Fibroblast of mammary gland (primary cell): ENCODE results near the gene PLEK2.

Source experiments
- DNase-seq: peaks from one replicate; pipeline ENCODE4 v3.0.0-alpha.2; 2010; ENCODE audit warnings: low read depth
- H3K4me3 ChIP-seq: 2 replicates; pipeline ENCODE4 v1.5.1; 2011; ENCODE audit warnings: low read depth, mild to moderate bottlenecking, low read length, moderate library complexity; ENCODE audit not compliant: control insufficient read depth
- TF ChIP-seq, protein P1 (sequence below): conservative IDR thresholded peaks from 2 replicates; pipeline ENCODE4 v1.5.1; 2011; ENCODE audit warnings: low read depth, low read length, inconsistent platforms; ENCODE audit not compliant: control insufficient read depth, insufficient read depth

The PLEK2 gene

DNA sequence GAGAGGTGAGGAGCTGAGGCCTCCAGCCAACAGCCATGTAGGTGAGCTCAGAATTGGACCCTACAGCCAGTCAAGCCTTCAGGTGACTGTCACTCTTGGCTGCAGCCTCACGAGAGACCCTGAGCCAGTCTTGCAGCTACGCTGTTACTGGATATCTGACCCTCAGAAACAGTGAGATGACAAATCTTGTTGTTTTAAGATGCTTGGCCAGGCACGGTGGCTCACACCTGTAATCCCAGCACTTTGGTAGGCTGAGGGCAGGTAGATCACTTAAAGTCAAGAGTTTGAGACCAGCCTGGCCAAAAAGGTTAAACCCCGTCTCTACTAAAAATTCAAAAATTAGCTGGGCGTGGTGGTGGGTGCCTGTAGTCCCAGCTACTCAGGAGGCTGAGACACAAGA lies 6.2 kb downstream of the PLEK2 start:
- DNase-seq: no peak
- TF ChIP-seq, protein P1, sequence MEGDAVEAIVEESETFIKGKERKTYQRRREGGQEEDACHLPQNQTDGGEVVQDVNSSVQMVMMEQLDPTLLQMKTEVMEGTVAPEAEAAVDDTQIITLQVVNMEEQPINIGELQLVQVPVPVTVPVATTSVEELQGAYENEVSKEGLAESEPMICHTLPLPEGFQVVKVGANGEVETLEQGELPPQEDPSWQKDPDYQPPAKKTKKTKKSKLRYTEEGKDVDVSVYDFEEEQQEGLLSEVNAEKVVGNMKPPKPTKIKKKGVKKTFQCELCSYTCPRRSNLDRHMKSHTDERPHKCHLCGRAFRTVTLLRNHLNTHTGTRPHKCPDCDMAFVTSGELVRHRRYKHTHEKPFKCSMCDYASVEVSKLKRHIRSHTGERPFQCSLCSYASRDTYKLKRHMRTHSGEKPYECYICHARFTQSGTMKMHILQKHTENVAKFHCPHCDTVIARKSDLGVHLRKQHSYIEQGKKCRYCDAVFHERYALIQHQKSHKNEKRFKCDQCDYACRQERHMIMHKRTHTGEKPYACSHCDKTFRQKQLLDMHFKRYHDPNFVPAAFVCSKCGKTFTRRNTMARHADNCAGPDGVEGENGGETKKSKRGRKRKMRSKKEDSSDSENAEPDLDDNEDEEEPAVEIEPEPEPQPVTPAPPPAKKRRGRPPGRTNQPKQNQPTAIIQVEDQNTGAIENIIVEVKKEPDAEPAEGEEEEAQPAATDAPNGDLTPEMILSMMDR: no peak
- no peak overlapping the region for H3K4me3 ChIP-seq

GRCh38 chr14:67400434-67400833 lies 11.5 kb downstream of the PLEK2 start:
- DNase-seq: no peak
- TF ChIP-seq, protein P1: no peak
- H3K4me3 ChIP-seq: no peak overlapping the region

- no peak for DNase-seq
- TF ChIP-seq, protein P1: no peak
- no peak overlapping the region for H3K4me3 ChIP-seq
Measured at GRCh38 chr14:67397536-67397935, 14.4 kb downstream of the PLEK2 start.

DNA sequence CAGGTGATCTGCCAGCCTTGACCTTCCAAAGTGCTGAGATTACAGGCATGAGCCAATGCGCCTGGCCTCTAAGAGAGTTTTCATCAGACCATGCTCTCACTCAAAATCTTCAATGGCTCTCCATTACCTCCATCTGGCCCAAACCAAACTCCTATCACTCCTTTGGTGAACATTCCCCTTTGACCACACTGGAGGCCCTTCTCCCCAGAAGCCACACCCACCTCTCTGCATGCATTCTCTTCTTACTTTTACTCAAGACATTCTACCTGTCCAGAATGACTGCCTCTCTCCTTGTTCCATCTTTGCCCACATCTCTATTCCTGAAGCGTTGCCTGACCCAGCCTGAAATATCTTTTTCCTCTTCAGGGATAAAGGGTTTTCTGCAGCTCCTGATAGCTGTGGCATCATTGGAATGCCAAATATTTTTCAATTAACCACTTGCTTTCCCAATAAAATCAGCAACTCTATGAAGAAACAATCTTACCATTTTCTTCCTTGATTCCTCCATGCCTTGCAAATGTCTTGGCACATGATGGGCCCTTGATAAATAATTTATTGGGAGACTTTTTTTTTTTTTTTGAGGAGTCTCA lies 15.5 kb downstream of the PLEK2 start:
- TF ChIP-seq, protein P1: no peak
- DNase-seq: no peak
- no peak overlapping the region for H3K4me3 ChIP-seq

DNA sequence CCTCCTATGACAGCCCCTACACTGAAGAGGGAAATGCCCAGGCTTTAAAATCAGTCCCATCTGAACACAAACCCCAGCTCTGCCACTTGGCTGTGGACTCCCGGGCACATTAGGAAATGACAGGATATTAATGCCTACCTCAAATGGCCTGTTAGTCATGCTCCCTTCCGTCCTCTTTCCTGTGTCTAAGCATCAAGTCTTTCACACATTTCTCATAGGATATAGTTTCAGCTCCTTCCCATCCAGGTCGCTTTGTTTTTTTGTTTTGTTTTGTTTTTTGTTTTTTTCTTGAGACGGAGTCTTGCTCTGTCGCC lies 16.1 kb downstream of the PLEK2 start:
- no peak overlapping the region for H3K4me3 ChIP-seq
- no peak for DNase-seq
- TF ChIP-seq, protein P1: no peak

DNA sequence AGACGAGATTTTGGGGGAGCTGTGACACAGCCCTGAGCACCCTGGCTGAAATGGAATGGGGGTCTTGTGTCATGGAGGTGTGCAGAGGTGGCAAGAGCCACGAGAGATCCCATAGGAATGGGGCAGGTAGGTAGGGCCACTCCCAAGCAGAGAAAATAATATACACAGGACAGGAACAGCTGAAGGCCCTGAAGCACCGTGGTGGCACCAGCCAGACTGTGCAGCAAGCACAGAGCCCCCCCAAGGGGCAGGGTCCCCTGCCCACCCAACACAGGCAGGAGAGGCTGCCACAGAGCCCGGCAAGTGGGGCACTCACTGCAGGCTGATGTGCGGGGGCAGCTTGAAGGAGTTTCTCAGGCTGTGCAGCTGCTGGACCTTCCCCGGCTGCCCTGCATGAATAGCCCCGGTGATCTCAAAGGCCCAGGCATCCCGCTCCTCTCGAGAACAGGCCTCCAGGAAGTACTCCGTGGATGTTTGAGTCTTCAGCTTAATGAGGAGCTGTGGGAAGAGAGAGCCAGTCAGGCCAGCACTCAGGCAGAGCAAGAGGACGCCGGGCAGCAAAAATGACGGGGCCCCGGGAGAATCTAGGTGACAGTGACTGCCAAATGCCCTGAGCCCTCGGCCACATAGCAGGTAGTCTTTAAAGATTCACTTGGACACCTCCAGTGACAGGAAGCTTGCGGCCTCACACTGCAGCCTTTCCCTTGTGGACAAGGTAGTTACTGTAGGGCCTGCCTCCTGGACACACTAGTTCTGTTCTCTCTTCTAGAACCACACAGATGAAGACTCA lies 16.7 kb downstream of the PLEK2 start:
- no peak overlapping the region for H3K4me3 ChIP-seq
- DNase-seq: no peak
- TF ChIP-seq, protein P1: no peak
